Endothelial cell of umbilical vein (primary cell): ENCODE data around the gene KREMEN1. TPM values are rescaled to one million over a fixed set of nuclear protein-coding genes. Genes with fewer than 3 reads are reported as not detected.

ENCODE experiments used
- BruUV-seq: library from RNA; stranded (reverse); fragments of 400-500 nt; replicated peaks from 2 replicates; lab custom pipeline; 2021; lab: Mats Ljungman, UMichigan
- CTCF ChIA-PET: fragments of 300-600, 350-600 bp; sonication (Branson Sonifier 250); formaldehyde crosslinking; loops from one replicate; lab custom pipeline; 2021; ENCODE audit warnings: antibody characterized with exemption, inconsistent platforms; lab: Charles Lee
- POLR2A ChIA-PET: fragments of 300-600, 350-600 bp; sonication (Branson Sonifier 250); formaldehyde crosslinking; loops from one replicate; lab custom pipeline; 2021; ENCODE audit warnings: antibody characterized with exemption, inconsistent platforms; lab: Charles Lee
- DNase-seq: peaks from one replicate; pipeline ENCODE4 v3.0.0-alpha.2; 2011; ENCODE audit warnings: low read depth, low spot score
- FAIRE-seq: peaks from 2 replicates; lab custom pipeline; 2011; peaks lifted over from hg19 to GRCh38; lab: Jason Lieb, UNC
- H2AFZ ChIP-seq: 2 replicates; pipeline ENCODE4 v1.6.0; 2012; ENCODE audit warnings: low read depth, low read length, control low read depth, inconsistent platforms
- H3K27ac ChIP-seq: 2 replicates; pipeline ENCODE4 v1.5.1; 2011; ENCODE audit warnings: low read depth, mild to moderate bottlenecking, control low read depth, low read length, moderate library complexity; ENCODE audit not compliant: insufficient read depth
- H3K27me3 ChIP-seq, 2 experiments: 2 replicates each; pipeline versions ENCODE4 v1.6.0 to v1.6.1; 2011; ENCODE audit warnings: low read length in 2 of 2, mixed read lengths in 1 of 2; ENCODE audit not compliant: control insufficient read depth in 2 of 2, insufficient read depth in 2 of 2
- H3K36me3 ChIP-seq, 2 experiments: 2 replicates in 1 of 2; 3 replicates in 1 of 2; pipeline ENCODE4 v1.5.1; 2011; ENCODE audit warnings: low read length in 2 of 2, mild to moderate bottlenecking in 1 of 2, moderate library complexity in 1 of 2; ENCODE audit not compliant: control insufficient read depth in 2 of 2, insufficient read depth in 2 of 2; ENCODE audit errors: extremely low read depth in 1 of 2
- H3K4me1 ChIP-seq: 3 replicates; pipeline ENCODE4 v1.5.1; 2011; ENCODE audit warnings: mild to moderate bottlenecking, low read length; ENCODE audit not compliant: control insufficient read depth, insufficient read depth; ENCODE audit errors: extremely low read depth
- H3K4me2 ChIP-seq: 2 replicates; pipeline ENCODE4 v1.6.1; 2011; ENCODE audit warnings: low read length, control low read depth, mixed read lengths; ENCODE audit not compliant: insufficient read depth
- H3K4me3 ChIP-seq, 3 experiments: fragments of 200-600 bp in 1 of 3; sonication (generic), shearing (Covaris generic) in 1 of 3; replicated peaks in 1 of 3; 2 replicates each; pipeline ENCODE4 v1.5.1; 2011 to 2016; ENCODE audit warnings: control low read depth in 3 of 3, low read length in 3 of 3, mild to moderate bottlenecking in 2 of 3, inconsistent platforms in 1 of 3, low read depth in 1 of 3, moderate library complexity in 1 of 3; ENCODE audit not compliant: insufficient read depth in 1 of 3
- H3K79me2 ChIP-seq: 2 replicates; pipeline ENCODE4 v1.6.0; 2012; ENCODE audit warnings: low read length, inconsistent platforms; ENCODE audit not compliant: control insufficient read depth, insufficient read depth
- H3K9ac ChIP-seq: replicated peaks from 2 replicates; pipeline ENCODE3; 2011; ENCODE audit warnings: low read length, control low read depth; ENCODE audit not compliant: insufficient read depth; ENCODE audit errors: extremely low read depth
- H3K9me1 ChIP-seq: replicated peaks from 3 replicates; pipeline ENCODE4 v1.6.0; 2011; ENCODE audit warnings: mild to moderate bottlenecking, low read length; ENCODE audit not compliant: control insufficient read depth, insufficient read depth; ENCODE audit errors: extremely low read depth
- H3K9me3 ChIP-seq: replicated peaks from 2 replicates; pipeline ENCODE4 v1.5.1; 2012; ENCODE audit warnings: low read length, inconsistent platforms; ENCODE audit not compliant: control insufficient read depth, insufficient read depth
- H4K20me1 ChIP-seq: replicated peaks from 2 replicates; pipeline ENCODE3; 2011; ENCODE audit warnings: mild to moderate bottlenecking, low read length; ENCODE audit not compliant: control insufficient read depth, insufficient read depth; ENCODE audit errors: extremely low read depth
- CTCF ChIP-seq, 2 donors: IDR thresholded peaks; 1 replicate in 1 of 2; 2 replicates in 1 of 2; pipeline ENCODE4 v1.5.1; 2011; ENCODE audit warnings: low read length in 2 of 2, mild to moderate bottlenecking in 2 of 2, moderate library complexity in 2 of 2, control low read depth in 1 of 2, inconsistent platforms in 1 of 2, low read depth in 1 of 2; ENCODE audit not compliant: insufficient read depth in 1 of 2; ENCODE audit errors: extremely low read depth in 1 of 2
- EZH2 ChIP-seq: IDR thresholded peaks from 2 replicates; pipeline ENCODE4 v1.6.1; 2012; ENCODE audit warnings: borderline replicate concordance, low read depth, mild to moderate bottlenecking, moderate library complexity, low read length, inconsistent platforms; ENCODE audit not compliant: severe bottlenecking
- FOS ChIP-seq: IDR thresholded peaks from 2 replicates; pipeline ENCODE4 v1.6.1; 2011; ENCODE audit warnings: mild to moderate bottlenecking, low read length, moderate library complexity, borderline replicate concordance; ENCODE audit not compliant: insufficient read depth
- GATA2 ChIP-seq: IDR thresholded peaks from 2 replicates; pipeline ENCODE4 v1.7.0; 2011; ENCODE audit warnings: low read depth, mild to moderate bottlenecking, moderate library complexity, mixed read lengths, low read length; ENCODE audit not compliant: insufficient read length, insufficient read depth
- JUN ChIP-seq: IDR thresholded peaks from 2 replicates; pipeline ENCODE4 v1.6.1; 2011; ENCODE audit warnings: borderline replicate concordance, low read depth; ENCODE audit not compliant: insufficient read length, insufficient read depth
- MYC ChIP-seq: IDR thresholded peaks from one replicate; pipeline ENCODE4 v1.6.1; 2011; ENCODE audit warnings: mild to moderate bottlenecking, low read depth, low read length
- POLR2A ChIP-seq: IDR thresholded peaks from 2 replicates; pipeline ENCODE4 v1.6.1; 2012; ENCODE audit warnings: low read depth, mild to moderate bottlenecking, control low read depth, low read length
- POLR2AphosphoS5 ChIP-seq: IDR thresholded peaks from 2 replicates; pipeline ENCODE4 v1.6.1; 2012; ENCODE audit warnings: low read depth, mild to moderate bottlenecking, control low read depth, low read length, moderate library complexity; ENCODE audit not compliant: insufficient read depth
- dilution Hi-C: fragments of 300-500 bp; cut with MboI; formaldehyde crosslinking; loops from one replicate; pipeline ENCODE4 v1.15.0; 2019; ENCODE audit warnings: low sequenced_read_pairs; ENCODE audit not compliant: extremely low pct_ligation_motif_present
- intact Hi-C: fragments of 100-400 bp; cut with micrococcal nuclease; formaldehyde crosslinking; loops from one replicate; pipeline ENCODE4 v1.10.0; 2022
- polyA plus RNA-seq, 4 experiments: library from polyadenylated mRNA; depleted of rRNA in 3 of 4; stranded (reverse) in 3 of 4; unstranded in 1 of 4; fragments of >200 nt; gene quantifications; 2 replicates each; pipeline versions ENCODE4 v1.2.1 to v1.2.3, GENCODE V29; 2011 to 2012; ENCODE audit warnings: missing spikeins in 1 of 4
- total RNA-seq: library from RNA; stranded (reverse); gene quantifications from 2 replicates; pipeline ENCODE4 v1.2.3, GENCODE V29; 2021
- TF ChIP-seq, protein P1 (sequence below): IDR thresholded peaks from 2 replicates; pipeline ENCODE4 v1.6.1; 2011; ENCODE audit not compliant: insufficient read depth, insufficient read length

KREMEN1 gene
- total and polyA plus RNA-seq, 2 donors (not counting 3 experiments of a cell fraction or from before 2014, with no cell fraction given): 0.58 to 1.1 TPM

DNA sequence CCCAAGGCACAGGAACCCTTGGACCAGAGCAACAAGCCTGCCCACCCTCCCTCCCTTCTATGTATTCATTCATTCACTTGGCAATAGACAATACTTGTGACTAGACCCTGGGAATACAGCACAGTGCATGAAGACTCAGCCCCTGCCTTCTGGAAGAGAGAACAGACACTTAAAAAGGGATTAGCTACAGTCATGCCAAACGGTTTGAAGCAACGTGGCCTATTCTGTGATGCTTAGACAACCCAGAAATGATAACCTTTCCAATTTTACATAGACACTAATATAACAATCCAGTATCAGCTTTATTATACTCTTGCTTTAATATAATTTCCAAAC, 52.6 kb downstream of the KREMEN1 start:
- Histone ChIP-seq H3K27me3 (peaks cover 3 to 6% of the 10 kb centered on the region in 2 experiments), H3K9me3 (no peaks in the 10 kb centered on the region), H3K27ac (no peak overlapping the region), H3K9me1 (no peaks in the 10 kb centered on the region), H2AFZ (no peak overlapping the region), H3K4me1 (no peaks in the 10 kb centered on the region), H3K36me3 (no peaks in the 10 kb centered on the region), H3K9ac (no peak overlapping the region), H3K4me2 (no peak overlapping the region), H3K79me2 (no peaks in the 10 kb centered on the region), H3K4me3 (no peak overlapping the region), H4K20me1 (no peaks in the 10 kb centered on the region)
- no peak for TF ChIP-seq MYC
- no peak for TF ChIP-seq EZH2
- TF ChIP-seq FOS: no peak
- TF ChIP-seq CTCF (IDR thresholded peaks at IDR 0.05; ENCODE audit: extremely low read depth in 1 of 2, insufficient read depth in 1 of 2, low read depth in 1 of 2, low read length in 2 of 2): no peak
- no peak for TF ChIP-seq POLR2A
- TF ChIP-seq POLR2AphosphoS5: no peak
- no peak for TF ChIP-seq GATA2
- TF ChIP-seq JUN: no peak
- TF ChIP-seq, protein P1, sequence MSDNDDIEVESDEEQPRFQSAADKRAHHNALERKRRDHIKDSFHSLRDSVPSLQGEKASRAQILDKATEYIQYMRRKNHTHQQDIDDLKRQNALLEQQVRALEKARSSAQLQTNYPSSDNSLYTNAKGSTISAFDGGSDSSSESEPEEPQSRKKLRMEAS: no peak
- DNase-seq: no peak
- FAIRE-seq: no peak
- intact Hi-C loops (no loop called here), dilution Hi-C loops (no loop called here)
- CTCF ChIA-PET: interaction anchor here (0.7 to 1.5 kb wide), 2 partner anchors 13 to 28 kb away, joined by 3 read pairs; no protein-coding TSS in a partner anchor
- no TSS peak for BruUV-seq
- POLR2A ChIA-PET: no interaction called here
